Stimulated activated naive CD8-positive, alpha-beta T cell treated with anti-CD3 and anti-CD28 coated beads, Interleukin-15, Interleukin-2, amounts not matched to agents 100 ng/mL and 50 ng/mL, for 24 hours (primary cell): ENCODE results near the gene SCMH1.

ENCODE experiments used
- H3K27ac Mint-ChIP-seq: one replicate; pipeline ENCODE4 v1.8.0; 2021; ENCODE audit warnings: mild to moderate bottlenecking, mixed read lengths
- H3K27me3 Mint-ChIP-seq: one replicate; pipeline ENCODE4 v1.8.0; 2021; ENCODE audit warnings: mixed read lengths
- H3K36me3 Mint-ChIP-seq: one replicate; pipeline ENCODE4 v1.8.0; 2021; ENCODE audit warnings: low read depth, mixed read lengths
- H3K4me1 Mint-ChIP-seq: one replicate; pipeline ENCODE4 v1.8.0; 2021; ENCODE audit warnings: low read depth, mixed read lengths
- H3K4me3 Mint-ChIP-seq: one replicate; pipeline ENCODE4 v1.8.0; 2021; ENCODE audit warnings: mild to moderate bottlenecking, mixed read lengths
- H3K9me3 Mint-ChIP-seq: one replicate; pipeline ENCODE4 v1.8.0; 2021; ENCODE audit warnings: mixed read lengths

Gene SCMH1

DNA sequence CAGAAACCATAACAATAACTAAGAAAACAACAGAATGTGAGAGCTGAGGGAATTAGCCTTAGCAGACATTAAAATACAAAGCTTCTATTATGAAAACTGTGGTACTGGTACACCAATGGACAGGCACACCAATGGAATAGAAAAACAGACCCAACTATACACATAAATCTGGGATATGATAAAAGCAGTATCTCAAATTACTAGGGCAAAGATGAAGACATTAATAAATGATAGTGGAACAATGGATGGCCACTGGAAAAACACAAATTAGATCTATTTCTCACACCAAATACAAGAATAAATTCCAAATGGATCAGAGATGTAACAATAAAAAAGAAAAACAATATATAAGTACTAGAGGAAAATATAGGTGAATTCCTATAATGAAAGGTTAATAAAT lies 155.2 kb downstream of the SCMH1 start:
- H3K9me3 Mint-ChIP-seq, result no peaks in the 10 kb centered on the region
- no peaks in the 10 kb centered on the region for H3K4me1 Mint-ChIP-seq
- no peaks in the 10 kb centered on the region for H3K27me3 Mint-ChIP-seq
- H3K27ac Mint-ChIP-seq, result no peak overlapping the region
- H3K4me3 Mint-ChIP-seq, result no peak overlapping the region
- peaks cover 20% of the 10 kb centered on the region for H3K36me3 Mint-ChIP-seq

- Mint-ChIP-seq H3K36me3 (peaks cover 28% of the 10 kb centered on the region), H3K27ac (no peak overlapping the region), H3K4me3 (no peak overlapping the region), H3K9me3 (peaks cover 15% of the 10 kb centered on the region), H3K27me3 (no peaks in the 10 kb centered on the region), H3K4me1 (no peaks in the 10 kb centered on the region)
Observed at GRCh38 chr1:41078616-41079015, 163.5 kb downstream of the SCMH1 start.

DNA sequence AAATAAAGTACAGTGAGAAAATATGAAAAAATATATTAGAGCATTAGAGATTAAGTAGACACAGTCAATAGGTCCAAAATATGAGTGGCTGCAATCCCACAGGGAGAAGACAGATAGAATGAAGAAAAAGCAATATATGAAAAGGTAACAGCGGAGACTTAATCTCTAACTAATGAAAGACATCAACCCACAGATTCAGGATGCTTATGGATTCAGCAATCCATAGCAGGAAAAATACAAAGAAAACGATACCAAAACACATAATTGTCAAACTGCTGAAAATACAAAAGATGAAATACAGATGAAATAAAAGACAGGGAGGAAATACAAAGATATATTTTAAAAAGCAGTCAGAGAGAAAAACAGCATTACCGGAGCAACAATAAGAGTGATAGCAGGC lies 163.9 kb downstream of the SCMH1 start:
- no peaks in the 10 kb centered on the region for H3K4me1 Mint-ChIP-seq
- no peaks in the 10 kb centered on the region for H3K27me3 Mint-ChIP-seq
- peaks cover 32% of the 10 kb centered on the region for H3K36me3 Mint-ChIP-seq
- H3K4me3 Mint-ChIP-seq, result no peak overlapping the region
- no peak overlapping the region for H3K27ac Mint-ChIP-seq
- peaks cover 15% of the 10 kb centered on the region for H3K9me3 Mint-ChIP-seq

- H3K36me3 Mint-ChIP-seq, result peaks cover 33% of the 10 kb centered on the region
Observed at GRCh38 chr1:41073971-41074370, 168.1 kb downstream of the SCMH1 start.

GRCh38 chr1:41072051-41072450 lies 170.1 kb downstream of the SCMH1 start:
- H3K9me3 Mint-ChIP-seq, result no peaks in the 10 kb centered on the region
- peaks cover 37% of the 10 kb centered on the region for H3K36me3 Mint-ChIP-seq
- no peaks in the 10 kb centered on the region for H3K4me1 Mint-ChIP-seq
- H3K4me3 Mint-ChIP-seq, result no peak overlapping the region
- H3K27me3 Mint-ChIP-seq, result no peaks in the 10 kb centered on the region
- H3K27ac Mint-ChIP-seq, result no peak overlapping the region

More at GRCh38 chr1:41073971-41074370, 168.1 kb downstream of the SCMH1 start:
- Mint-ChIP-seq H3K27me3 (no peaks in the 10 kb centered on the region), H3K9me3 (peaks cover 11% of the 10 kb centered on the region), H3K27ac (no peak overlapping the region), H3K4me3 (no peak overlapping the region), H3K4me1 (no peaks in the 10 kb centered on the region)

- H3K4me3 Mint-ChIP-seq, result no peak overlapping the region
- no peaks in the 10 kb centered on the region for H3K9me3 Mint-ChIP-seq
- H3K36me3 Mint-ChIP-seq, result peaks cover 47% of the 10 kb centered on the region
- H3K4me1 Mint-ChIP-seq, result no peaks in the 10 kb centered on the region
- no peak overlapping the region for H3K27ac Mint-ChIP-seq
- H3K27me3 Mint-ChIP-seq, result no peaks in the 10 kb centered on the region
Observed at GRCh38 chr1:41056907-41057306, 185.2 kb downstream of the SCMH1 start.

DNA sequence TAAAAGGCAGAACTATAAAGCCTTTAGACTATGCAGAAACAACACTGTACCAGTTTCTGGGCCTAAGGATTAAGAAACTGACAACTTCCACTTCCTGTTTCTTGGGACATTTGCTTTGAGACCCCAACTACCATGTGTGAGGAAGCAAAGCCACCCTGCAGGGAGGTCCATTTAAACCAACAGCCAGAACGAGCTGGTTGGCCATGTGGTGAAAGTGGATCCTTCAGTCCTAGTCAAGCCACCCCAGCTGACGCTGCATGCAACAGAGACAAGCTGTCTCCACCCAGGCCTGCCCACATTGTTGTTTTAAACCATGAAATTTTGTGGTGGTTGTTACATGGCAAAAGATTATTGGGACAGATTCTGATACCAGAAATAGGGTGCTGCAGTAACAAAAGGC lies 188.8 kb downstream of the SCMH1 start:
- Mint-ChIP-seq H3K27me3 (no peaks in the 10 kb centered on the region), H3K36me3 (peaks cover 42% of the 10 kb centered on the region), H3K9me3 (no peaks in the 10 kb centered on the region), H3K4me3 (no peak overlapping the region), H3K4me1 (no peaks in the 10 kb centered on the region), H3K27ac (no peak overlapping the region)

GRCh38 chr1:41051022-41051421 lies 191.1 kb downstream of the SCMH1 start:
- no peaks in the 10 kb centered on the region for H3K27me3 Mint-ChIP-seq
- H3K4me3 Mint-ChIP-seq, result no peak overlapping the region
- no peaks in the 10 kb centered on the region for H3K9me3 Mint-ChIP-seq
- no peak overlapping the region for H3K27ac Mint-ChIP-seq
- H3K36me3 Mint-ChIP-seq, result peaks cover 54% of the 10 kb centered on the region
- H3K4me1 Mint-ChIP-seq, result no peaks in the 10 kb centered on the region

DNA sequence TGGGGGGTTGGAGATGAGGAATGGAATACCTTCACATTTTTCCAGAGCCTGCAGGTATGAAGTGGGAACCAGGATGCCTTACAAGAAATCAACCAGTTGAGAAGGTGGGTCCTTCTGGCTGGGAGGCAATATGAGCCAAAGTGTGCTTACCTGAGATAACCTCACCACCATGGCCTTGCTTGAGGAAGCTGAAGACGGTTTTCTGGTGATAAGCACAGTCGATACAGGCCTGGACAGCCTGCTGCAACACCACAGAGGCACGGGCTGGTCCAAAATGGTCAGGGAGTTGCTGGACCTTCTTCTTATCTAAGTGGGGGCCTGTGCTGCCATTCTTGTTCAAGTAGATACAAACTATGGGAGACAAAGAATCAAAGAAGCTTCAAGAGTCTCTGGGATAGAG lies 193.6 kb downstream of the SCMH1 start:
- H3K4me3 Mint-ChIP-seq, result no peak overlapping the region
- peaks cover 61% of the 10 kb centered on the region for H3K36me3 Mint-ChIP-seq
- no peaks in the 10 kb centered on the region for H3K27me3 Mint-ChIP-seq
- no peaks in the 10 kb centered on the region for H3K4me1 Mint-ChIP-seq
- H3K27ac Mint-ChIP-seq, result no peak overlapping the region
- H3K9me3 Mint-ChIP-seq, result no peaks in the 10 kb centered on the region

DNA sequence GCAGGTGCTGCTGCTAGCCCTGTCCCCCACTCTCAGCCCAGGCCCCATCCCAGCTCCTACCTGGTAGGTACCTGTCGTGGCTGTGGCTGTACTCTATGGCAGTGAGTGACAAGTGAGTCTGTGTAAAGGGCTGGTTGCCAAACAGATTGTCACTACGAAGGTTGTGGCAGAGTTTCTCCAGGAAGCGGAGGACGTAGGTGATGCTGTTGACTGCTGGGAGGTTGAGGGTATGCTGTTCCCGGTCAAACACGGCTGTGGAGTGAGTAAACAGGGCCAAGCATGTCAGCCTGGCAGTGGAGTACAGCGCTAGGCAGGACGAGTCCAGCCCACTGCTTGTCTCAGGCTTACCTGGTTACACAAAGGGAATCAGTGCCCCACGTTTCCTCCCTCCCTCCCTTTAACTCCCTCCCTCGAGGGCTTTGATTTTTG lies 195.7 kb downstream of the SCMH1 start:
- H3K27me3 Mint-ChIP-seq, result no peaks in the 10 kb centered on the region
- H3K9me3 Mint-ChIP-seq, result no peaks in the 10 kb centered on the region
- no peak overlapping the region for H3K27ac Mint-ChIP-seq
- no peak overlapping the region for H3K4me3 Mint-ChIP-seq
- H3K36me3 Mint-ChIP-seq, result peaks cover 53% of the 10 kb centered on the region
- no peaks in the 10 kb centered on the region for H3K4me1 Mint-ChIP-seq

DNA sequence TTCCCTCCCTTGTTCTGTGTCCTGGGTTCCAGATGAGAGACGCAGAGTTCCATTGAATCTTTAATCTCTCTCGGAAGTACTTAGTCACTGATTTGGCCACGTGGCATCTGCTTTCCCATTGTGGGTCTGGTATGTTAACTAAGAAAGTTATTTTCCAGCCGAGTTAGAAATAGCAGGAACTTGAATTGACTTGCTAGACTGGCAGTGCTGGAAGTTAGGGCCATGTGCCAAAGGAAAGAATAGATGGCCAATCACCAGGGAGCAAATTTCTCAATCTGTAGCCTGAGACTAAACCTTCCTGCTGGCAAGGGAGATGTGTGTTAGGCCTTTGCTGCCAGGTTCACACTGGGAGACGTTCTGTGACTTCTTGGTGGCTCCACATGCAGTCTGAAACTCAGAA lies 196.4 kb downstream of the SCMH1 start:
- no peak overlapping the region for H3K27ac Mint-ChIP-seq
- peaks cover 57% of the 10 kb centered on the region for H3K36me3 Mint-ChIP-seq
- H3K4me3 Mint-ChIP-seq, result no peak overlapping the region

DNA sequence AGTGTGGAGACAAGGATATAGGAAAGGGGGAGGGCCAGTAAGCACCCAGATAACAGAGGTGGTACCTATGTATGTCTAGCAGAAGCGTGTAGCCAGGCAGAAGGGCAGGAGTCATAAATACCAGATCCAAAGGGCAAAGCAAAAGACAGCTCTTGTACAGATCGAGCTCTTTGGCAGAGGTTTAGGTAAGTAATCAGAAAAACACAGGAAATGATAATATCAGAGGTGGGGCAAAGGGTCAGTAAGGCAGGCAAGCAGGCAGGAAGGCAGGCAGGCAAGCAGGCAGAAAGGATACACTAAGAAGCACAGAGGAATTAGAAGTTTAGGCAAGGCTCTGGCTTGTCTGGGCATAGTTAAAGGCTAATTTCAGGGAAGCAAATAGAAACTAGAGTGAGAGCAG lies 197.9 kb downstream of the SCMH1 start:
- Mint-ChIP-seq H3K9me3 (no peaks in the 10 kb centered on the region), H3K4me1 (no peaks in the 10 kb centered on the region), H3K27me3 (no peaks in the 10 kb centered on the region), H3K36me3 (peaks cover 57% of the 10 kb centered on the region), H3K27ac (peak overlapping the region; percentile 49), H3K4me3 (no peak overlapping the region)

More for the DNA sequence above, 196.4 kb downstream of the SCMH1 start:
- no peaks in the 10 kb centered on the region for H3K9me3 Mint-ChIP-seq
- H3K4me1 Mint-ChIP-seq, result no peaks in the 10 kb centered on the region
- H3K27me3 Mint-ChIP-seq, result no peaks in the 10 kb centered on the region

DNA sequence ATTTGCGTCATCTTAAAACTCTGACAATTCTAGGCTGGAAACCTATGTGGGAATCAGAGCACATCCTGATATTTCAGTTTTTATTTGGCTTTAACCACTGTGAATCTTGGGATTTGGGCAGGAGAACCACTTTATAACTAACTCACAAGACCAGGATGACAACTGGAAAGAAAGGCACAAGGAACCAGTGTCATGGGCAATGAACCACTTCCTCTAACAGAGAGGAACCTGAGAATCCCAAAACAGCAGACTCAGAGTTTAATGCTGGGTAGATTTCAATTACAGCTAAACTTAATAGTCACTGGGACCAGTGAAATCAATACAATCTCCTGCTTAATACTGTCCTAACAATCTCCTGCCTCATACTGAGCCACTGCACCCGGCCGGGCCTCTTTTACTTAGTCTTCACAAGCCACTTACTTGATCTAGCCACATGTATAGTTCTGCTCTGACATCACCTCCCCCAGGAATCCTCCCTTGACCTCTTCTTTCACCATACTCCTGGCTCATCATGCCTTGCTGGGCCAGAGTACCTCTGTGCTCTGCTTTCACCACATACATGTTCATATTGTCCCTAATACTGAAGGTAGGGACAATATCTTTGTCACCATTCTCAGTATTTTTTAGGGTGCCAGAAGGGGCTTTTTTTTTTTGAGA lies 200.4 kb downstream of the SCMH1 start:
- Mint-ChIP-seq H3K4me3 (no peak overlapping the region), H3K4me1 (no peaks in the 10 kb centered on the region), H3K36me3 (peaks cover 43% of the 10 kb centered on the region), H3K27ac (no peak overlapping the region), H3K27me3 (no peaks in the 10 kb centered on the region), H3K9me3 (no peaks in the 10 kb centered on the region)

DNA sequence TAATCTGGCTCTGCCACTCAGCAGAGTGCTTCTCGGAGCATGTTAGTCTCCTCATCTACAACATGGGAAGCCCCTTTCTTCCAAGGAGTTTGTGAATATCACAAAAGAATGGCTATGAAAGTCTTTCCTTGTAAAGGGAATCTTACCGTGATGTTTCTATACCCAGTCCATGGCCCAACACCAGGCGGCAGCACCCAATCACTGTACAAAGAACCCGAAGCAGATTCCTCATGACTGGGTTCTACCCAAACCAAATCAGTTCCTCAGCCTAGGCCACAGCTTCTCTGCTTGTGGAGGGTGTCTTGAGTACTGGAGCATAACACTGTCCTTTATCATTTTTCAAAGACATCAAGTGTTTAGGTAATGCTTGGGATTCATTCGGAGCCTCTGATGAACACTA lies 204.0 kb downstream of the SCMH1 start:
- Mint-ChIP-seq H3K9me3 (no peaks in the 10 kb centered on the region), H3K4me3 (no peak overlapping the region), H3K36me3 (peaks cover 34% of the 10 kb centered on the region), H3K27me3 (no peaks in the 10 kb centered on the region), H3K4me1 (no peaks in the 10 kb centered on the region), H3K27ac (no peak overlapping the region)

DNA sequence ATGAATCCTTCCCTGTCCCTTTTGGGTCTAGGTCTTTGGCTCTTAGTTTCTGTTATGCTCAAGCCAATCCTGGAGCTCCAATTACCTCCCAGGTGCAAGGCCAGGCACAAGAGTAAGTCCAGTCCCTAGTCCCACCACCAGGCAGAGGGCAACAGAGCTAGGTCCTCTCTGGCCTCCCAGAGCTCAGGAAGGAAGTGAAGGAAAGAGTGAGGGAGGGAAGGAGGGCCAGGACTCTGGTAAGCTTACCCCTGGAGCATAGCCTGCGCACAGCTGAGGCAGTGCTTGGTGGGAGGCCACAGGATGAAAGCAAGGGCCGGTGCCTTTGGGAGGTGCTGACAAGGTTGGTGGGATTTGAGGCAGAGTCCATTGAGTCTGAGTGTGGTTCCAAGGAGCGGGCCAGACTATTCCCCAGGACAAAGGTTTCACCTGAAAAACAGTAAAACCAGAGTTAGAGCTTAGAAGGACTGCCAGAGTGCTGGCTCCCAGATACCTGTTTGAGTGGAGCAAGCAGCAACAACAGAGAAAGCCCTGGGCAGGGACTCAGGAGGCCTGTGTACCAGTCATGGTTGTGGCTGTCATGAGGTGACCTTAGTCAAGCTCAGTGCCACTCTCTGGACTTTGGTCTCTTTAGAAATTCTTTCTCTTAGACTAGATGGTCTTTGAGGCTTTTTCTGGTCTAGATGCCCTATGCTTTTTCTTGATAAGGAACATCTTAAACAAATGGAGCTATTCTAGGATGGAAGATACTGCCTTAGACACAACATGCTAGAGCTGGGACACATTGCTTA lies 204.8 kb downstream of the SCMH1 start:
- Mint-ChIP-seq H3K4me1 (no peaks in the 10 kb centered on the region), H3K9me3 (no peaks in the 10 kb centered on the region)

More for the DNA sequence above, 204.8 kb downstream of the SCMH1 start:
- Mint-ChIP-seq H3K27me3 (no peaks in the 10 kb centered on the region), H3K27ac (no peak overlapping the region), H3K4me3 (no peak overlapping the region), H3K36me3 (peaks cover 35% of the 10 kb centered on the region)
